Activated CD8-positive, alpha-beta T cell treated with anti-CD3 and anti-CD28 coated beads for 36 hours (primary cell): ENCODE measurements around the gene CHSY3. TPM values are rescaled to one million over a fixed set of nuclear protein-coding genes. Genes with fewer than 3 reads are reported as not detected.

ENCODE experiments used
- ATAC-seq: fragments of 200-7000 bp; cut with Tn5 transposase; one replicate; pipeline ENCODE4 v1.10.0; 2021; ENCODE audit warnings: mild to moderate bottlenecking, moderate library complexity
- CTCF ChIA-PET: fragments of 350-600 bp; sonication (Branson Sonifier 250); formaldehyde crosslinking; loops from one replicate; lab custom pipeline; 2021; ENCODE audit warnings: antibody characterized with exemption; lab: Charles Lee
- POLR2A ChIA-PET: fragments of 350-600 bp; sonication (Branson Sonifier 250); formaldehyde crosslinking; loops from one replicate; lab custom pipeline; 2021; ENCODE audit warnings: antibody characterized with exemption; lab: Charles Lee
- DNase-seq: peaks from one replicate; pipeline ENCODE4 v3.0.0-alpha.2; 2020
- H3K27ac Mint-ChIP-seq: one replicate; pipeline ENCODE4 v1.8.0; 2021; ENCODE audit warnings: mild to moderate bottlenecking, mixed read lengths
- H3K27me3 Mint-ChIP-seq: one replicate; pipeline ENCODE4 v1.8.0; 2021; ENCODE audit warnings: mixed read lengths
- H3K36me3 Mint-ChIP-seq: one replicate; pipeline ENCODE4 v1.8.0; 2021; ENCODE audit warnings: low read depth, mixed read lengths
- H3K4me1 Mint-ChIP-seq: one replicate; pipeline ENCODE4 v1.8.0; 2021; ENCODE audit warnings: low read depth, mixed read lengths
- H3K4me3 Mint-ChIP-seq: one replicate; pipeline ENCODE4 v1.8.0; 2021; ENCODE audit warnings: mild to moderate bottlenecking, moderate library complexity, mixed read lengths
- H3K9me3 Mint-ChIP-seq: one replicate; pipeline ENCODE4 v1.8.0; 2021; ENCODE audit warnings: mixed read lengths
- CTCF ChIP-seq: fragments of 200-600 bp; IDR thresholded peaks from one replicate; pipeline ENCODE4 v1.8.0; 2022; ENCODE audit warnings: antibody characterized with exemption, mild to moderate bottlenecking
- intact Hi-C: fragments of 100-400 bp; cut with micrococcal nuclease; formaldehyde crosslinking; loops from one replicate; pipeline ENCODE4 v1.10.0; 2022
- total RNA-seq, 2 experiments: library from RNA; stranded (reverse); gene quantifications; one replicate each; pipeline ENCODE4 v1.2.3, GENCODE V29; 2021

CHSY3 gene
- total RNA-seq, 2 experiments from 2014 or later = not detected

GRCh38 chr5:130106480-130106879, 202.2 kb downstream of the CHSY3 start:
- Mint-ChIP-seq H3K36me3 (no peaks in the 10 kb centered on the region), H3K27me3 (peaks cover 2% of the 10 kb centered on the region)
- CTCF ChIA-PET = no interaction called here

GRCh38 chr5:130109152-130109551, 204.9 kb downstream of the CHSY3 start:
- peaks cover 2% of the 10 kb centered on the region for H3K27me3 Mint-ChIP-seq
- POLR2A ChIA-PET = no interaction called here
- TF ChIP-seq CTCF = peak; percentile 55
- no peaks in the 10 kb centered on the region for H3K36me3 Mint-ChIP-seq
- DNase-seq (no peak), ATAC-seq (peak; percentile 55)
- CTCF ChIA-PET = interaction anchor here (0.8 kb wide), 1 partner anchor 1042 kb away, joined by 3 read pairs; no protein-coding TSS in a partner anchor
- intact Hi-C loops = no loop called here
- no peaks in the 10 kb centered on the region for H3K4me1 Mint-ChIP-seq
- no peak overlapping the region for H3K27ac Mint-ChIP-seq
- no peaks in the 10 kb centered on the region for H3K9me3 Mint-ChIP-seq
- H3K4me3 Mint-ChIP-seq = no peak overlapping the region

More at GRCh38 chr5:130106480-130106879, 202.2 kb downstream of the CHSY3 start:
- Mint-ChIP-seq H3K9me3 (no peaks in the 10 kb centered on the region), H3K27ac (no peak overlapping the region), H3K4me1 (no peaks in the 10 kb centered on the region), H3K4me3 (no peak overlapping the region)
- no peak for TF ChIP-seq CTCF
- no peak for DNase-seq
- POLR2A ChIA-PET = no interaction called here
- intact Hi-C loops = no loop called here
- ATAC-seq = no peak

- H3K4me3 Mint-ChIP-seq = no peak overlapping the region
- H3K4me1 Mint-ChIP-seq = no peaks in the 10 kb centered on the region
- TF ChIP-seq CTCF = no peak
These were observed 206.1 kb downstream of the CHSY3 start for GRCh38 chr5:130110328-130110727.

GRCh38 chr5:130111746-130112145, 207.5 kb downstream of the CHSY3 start:
- POLR2A ChIA-PET = no interaction called here
- H3K27ac Mint-ChIP-seq = no peak overlapping the region
- ATAC-seq (no peak), DNase-seq (no peak)
- no peak for TF ChIP-seq CTCF
- CTCF ChIA-PET = no interaction called here
- intact Hi-C loops = no loop called here
- H3K4me3 Mint-ChIP-seq = no peak overlapping the region
- no peaks in the 10 kb centered on the region for H3K9me3 Mint-ChIP-seq
- no peaks in the 10 kb centered on the region for H3K4me1 Mint-ChIP-seq
- peaks cover 2% of the 10 kb centered on the region for H3K27me3 Mint-ChIP-seq
- no peaks in the 10 kb centered on the region for H3K36me3 Mint-ChIP-seq

More at GRCh38 chr5:130110328-130110727, 206.1 kb downstream of the CHSY3 start:
- intact Hi-C loops = no loop called here
- Mint-ChIP-seq H3K9me3 (no peaks in the 10 kb centered on the region), H3K27me3 (peaks cover 2% of the 10 kb centered on the region), H3K27ac (no peak overlapping the region), H3K36me3 (no peaks in the 10 kb centered on the region)
- DNase-seq = no peak
- ATAC-seq = no peak
- CTCF ChIA-PET = interaction anchor here (0.7 kb wide), 1 partner anchor 30 kb away, joined by 3 read pairs; no protein-coding TSS in a partner anchor
- POLR2A ChIA-PET = no interaction called here

- ATAC-seq (no peak), DNase-seq (no peak)
- no peak overlapping the region for H3K27ac Mint-ChIP-seq
- H3K4me3 Mint-ChIP-seq = no peak overlapping the region
- H3K36me3 Mint-ChIP-seq = no peaks in the 10 kb centered on the region
- no peak for TF ChIP-seq CTCF
- no peaks in the 10 kb centered on the region for H3K9me3 Mint-ChIP-seq
- H3K27me3 Mint-ChIP-seq = peaks cover 2% of the 10 kb centered on the region
- intact Hi-C loops = no loop called here
- H3K4me1 Mint-ChIP-seq = no peaks in the 10 kb centered on the region
- ChIA-PET POLR2A (no interaction called here), CTCF (no interaction called here)
These were observed 208.0 kb downstream of the CHSY3 start for GRCh38 chr5:130112246-130112645.
